Vagina (tissue), 2 donors: ENCODE results near the gene IPO11.

Experiments
- CTCF ChIP-seq, 3 experiments: fragments of 450-650 bp in 2 of 3; fragments of 200-600 bp in 1 of 3; sonication (generic) in 1 of 3; IDR thresholded peaks; one replicate each; pipeline ENCODE4 v1.5.1; 2017 to 2019; ENCODE audit warnings: antibody characterized with exemption in 3 of 3, mild to moderate bottlenecking in 2 of 3, moderate library complexity in 2 of 3
- POLR2A ChIP-seq, 2 donors: fragments of 450-650 bp; IDR thresholded peaks; one replicate each; pipeline ENCODE4 v1.6.1; 2017; ENCODE audit warnings: antibody characterized with exemption in 2 of 2, mild to moderate bottlenecking in 2 of 2, moderate library complexity in 2 of 2
- POLR2AphosphoS5 ChIP-seq, 2 donors: sonication (generic); formaldehyde crosslinking; IDR thresholded peaks; one replicate each; pipeline ENCODE4 v1.9.0; 2017; ENCODE audit warnings: antibody characterized with exemption in 2 of 2, mild to moderate bottlenecking in 2 of 2, low read depth in 1 of 2; ENCODE audit not compliant: insufficient read depth in 1 of 2

GRCh38 chr5:62633243-62633642 lies 220.7 kb downstream of the IPO11 start:
- TF ChIP-seq CTCF (IDR thresholded peaks at IDR 0.05), result no peak
- no peak for TF ChIP-seq POLR2AphosphoS5 (IDR thresholded peaks at IDR 0.05; ENCODE audit: insufficient read depth in 1 of 2, low read depth in 1 of 2)
- TF ChIP-seq POLR2A (IDR thresholded peaks at IDR 0.05), result no peak
